Stomach (tissue), 9 donors: ENCODE measurements around the gene IL18BP. TPM values are rescaled to one million over a fixed set of nuclear protein-coding genes. Genes with fewer than 3 reads are reported as not detected.

Experiments used
- DNase-seq, 2 donors: peaks; one replicate each; pipeline versions ENCODE4 v3.0.0 to v3.0.0-alpha.2; 2013 to 2019
- H3K27ac ChIP-seq, 5 donors: fragments of 200-600 bp in 4 of 5; sonication (generic) in 4 of 5; one replicate each; pipeline ENCODE4 v1.5.1; 2013 to 2019; ENCODE audit warnings: mild to moderate bottlenecking in 1 of 5, moderate library complexity in 1 of 5
- H3K27me3 ChIP-seq, 3 donors: fragments of 200-600 bp; sonication (generic); one replicate each; pipeline ENCODE4 v1.5.1; 2017 to 2019; ENCODE audit warnings: mixed run types in 1 of 3
- H3K36me3 ChIP-seq, 4 donors: fragments of 200-600 bp; sonication (generic); 1 replicate in 3 of 4; 2 replicates in 1 of 4; pipeline ENCODE4 v1.5.1; 2016 to 2019
- H3K4me1 ChIP-seq, 4 donors: fragments of 200-600 bp; sonication (generic); one replicate each; pipeline ENCODE4 v1.5.1; 2016 to 2019
- H3K4me3 ChIP-seq, 4 donors: fragments of 200-600 bp; sonication (generic) in 3 of 4; one replicate each; pipeline ENCODE4 v1.5.1; 2016 to 2019; ENCODE audit warnings: mild to moderate bottlenecking in 1 of 4
- H3K9me3 ChIP-seq, 4 donors: fragments of 200-600 bp; sonication (generic); one replicate each; pipeline ENCODE4 v1.5.1; 2016 to 2019
- EP300 ChIP-seq: sonication (generic); formaldehyde crosslinking; IDR thresholded peaks from one replicate; pipeline ENCODE4 v1.6.1; 2017; ENCODE audit warnings: antibody characterized with exemption
- POLR2A ChIP-seq, 4 donors: fragments of 450-650 bp; IDR thresholded peaks; one replicate each; pipeline ENCODE4 v1.6.1; 2016; ENCODE audit warnings: antibody characterized with exemption in 4 of 4, control low read depth in 2 of 4, mild to moderate bottlenecking in 1 of 4, moderate library complexity in 1 of 4
- POLR2AphosphoS5 ChIP-seq, 3 donors: sonication (generic); formaldehyde crosslinking; IDR thresholded peaks; one replicate each; pipeline ENCODE4 v1.6.1; 2016; ENCODE audit warnings: antibody characterized with exemption in 3 of 3
- WGBS, 5 donors: extraction: QIAGEN DNeasy Blood & Tissue Kit in 3 of 5; methylation state at CpG; one replicate each; pipeline versions ENCODE4 v1.1.5 to v1.1.7; 2013 to 2018; 5-methylcytosine and 5-hydroxymethylcytosine counted together
- intact Hi-C: fragments of 100-400 bp; cut with DNase I; formaldehyde crosslinking; loops from one replicate; pipeline ENCODE4 v1.15.1; 2023; ENCODE audit warnings: low total_unique reads
- polyA plus RNA-seq, 3 donors: library from polyadenylated mRNA; stranded (reverse); fragments of 200-250 nt; gene quantifications; one replicate each; pipeline ENCODE4 v1.2.3, GENCODE V29; 2013
- small RNA-seq, 4 donors: library from RNA; depleted of rRNA; stranded (forward); fragments of <200 nt; gene quantifications; one replicate each; pipeline ENCODE3, GENCODE V24; 2016
- total RNA-seq, 5 donors: library from RNA; depleted of rRNA; stranded (reverse); fragments of >200 nt; gene quantifications; one replicate each; pipeline versions ENCODE4 v1.1.0 to v1.2.3, GENCODE V29; 2014 to 2016
- TF ChIP-seq, protein P1 (sequence below), 7 experiments: fragments of 450-650 bp in 4 of 7; fragments of 200-600 bp in 3 of 7; sonication (generic) in 3 of 7; IDR thresholded peaks; one replicate each; pipeline ENCODE4 v1.5.1; 2016 to 2019; ENCODE audit warnings: antibody characterized with exemption in 7 of 7, control low read depth in 2 of 7, mild to moderate bottlenecking in 1 of 7
- donor health status: healthy with polysubstance abuse.
- donor health status: Bipolar disorder and iron deficiency.
- donor health status: healthy.

Gene IL18BP
- total and polyA plus RNA-seq, 8 donors = 2.0 to 14.8 (median 5.7) TPM

DNA sequence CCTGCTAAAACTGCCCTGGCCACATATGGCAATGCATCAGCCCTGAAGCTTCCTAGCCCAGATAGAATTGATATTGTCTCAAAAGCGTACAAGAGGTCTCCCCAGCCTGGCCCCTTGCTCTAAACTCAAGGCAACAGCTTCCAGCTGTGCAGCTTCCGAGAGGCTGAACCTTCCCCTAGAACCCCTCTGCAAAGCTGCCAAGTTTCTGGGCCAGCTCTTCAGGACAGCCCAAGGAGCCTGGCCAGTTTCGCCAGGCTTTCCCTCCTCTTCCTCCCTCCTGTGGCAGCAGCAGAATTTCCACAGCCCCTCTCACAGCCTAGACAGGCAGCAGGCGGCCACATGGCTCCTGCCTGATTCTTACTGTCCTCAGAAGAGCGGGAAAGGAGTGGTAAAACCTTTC, 47.1 kb downstream of the IL18BP start:
- H3K36me3 ChIP-seq = peaks cover 0 to 24% (median 3%) of the 10 kb centered on the region in 4 donors
- peaks cover 23 to 66% (median 40%) of the 10 kb centered on the region in 4 donors for H3K4me1 ChIP-seq
- no peaks in the 10 kb centered on the region for H3K9me3 ChIP-seq
- H3K27ac ChIP-seq = peak overlapping the region in 3 of 5 donors; percentile 1 to 72 (median 29)
- peak in 1 of 2 donors; percentile 69 for DNase-seq
- intact Hi-C loops = no loop called here
- H3K27me3 ChIP-seq = no peaks in the 10 kb centered on the region
- 65 to 85% (median 74%) methylated on average over 5 of the region's 5 CpGs for WGBS, 5 donors
- H3K4me3 ChIP-seq = no peak overlapping the region
- TF ChIP-seq EP300 (no peak), POLR2A (IDR thresholded peaks at IDR 0.05) (no peak), POLR2AphosphoS5 (IDR thresholded peaks at IDR 0.05) (no peak)
- TF ChIP-seq, protein P1, sequence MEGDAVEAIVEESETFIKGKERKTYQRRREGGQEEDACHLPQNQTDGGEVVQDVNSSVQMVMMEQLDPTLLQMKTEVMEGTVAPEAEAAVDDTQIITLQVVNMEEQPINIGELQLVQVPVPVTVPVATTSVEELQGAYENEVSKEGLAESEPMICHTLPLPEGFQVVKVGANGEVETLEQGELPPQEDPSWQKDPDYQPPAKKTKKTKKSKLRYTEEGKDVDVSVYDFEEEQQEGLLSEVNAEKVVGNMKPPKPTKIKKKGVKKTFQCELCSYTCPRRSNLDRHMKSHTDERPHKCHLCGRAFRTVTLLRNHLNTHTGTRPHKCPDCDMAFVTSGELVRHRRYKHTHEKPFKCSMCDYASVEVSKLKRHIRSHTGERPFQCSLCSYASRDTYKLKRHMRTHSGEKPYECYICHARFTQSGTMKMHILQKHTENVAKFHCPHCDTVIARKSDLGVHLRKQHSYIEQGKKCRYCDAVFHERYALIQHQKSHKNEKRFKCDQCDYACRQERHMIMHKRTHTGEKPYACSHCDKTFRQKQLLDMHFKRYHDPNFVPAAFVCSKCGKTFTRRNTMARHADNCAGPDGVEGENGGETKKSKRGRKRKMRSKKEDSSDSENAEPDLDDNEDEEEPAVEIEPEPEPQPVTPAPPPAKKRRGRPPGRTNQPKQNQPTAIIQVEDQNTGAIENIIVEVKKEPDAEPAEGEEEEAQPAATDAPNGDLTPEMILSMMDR (IDR thresholded peaks at IDR 0.05) = no peak

DNA sequence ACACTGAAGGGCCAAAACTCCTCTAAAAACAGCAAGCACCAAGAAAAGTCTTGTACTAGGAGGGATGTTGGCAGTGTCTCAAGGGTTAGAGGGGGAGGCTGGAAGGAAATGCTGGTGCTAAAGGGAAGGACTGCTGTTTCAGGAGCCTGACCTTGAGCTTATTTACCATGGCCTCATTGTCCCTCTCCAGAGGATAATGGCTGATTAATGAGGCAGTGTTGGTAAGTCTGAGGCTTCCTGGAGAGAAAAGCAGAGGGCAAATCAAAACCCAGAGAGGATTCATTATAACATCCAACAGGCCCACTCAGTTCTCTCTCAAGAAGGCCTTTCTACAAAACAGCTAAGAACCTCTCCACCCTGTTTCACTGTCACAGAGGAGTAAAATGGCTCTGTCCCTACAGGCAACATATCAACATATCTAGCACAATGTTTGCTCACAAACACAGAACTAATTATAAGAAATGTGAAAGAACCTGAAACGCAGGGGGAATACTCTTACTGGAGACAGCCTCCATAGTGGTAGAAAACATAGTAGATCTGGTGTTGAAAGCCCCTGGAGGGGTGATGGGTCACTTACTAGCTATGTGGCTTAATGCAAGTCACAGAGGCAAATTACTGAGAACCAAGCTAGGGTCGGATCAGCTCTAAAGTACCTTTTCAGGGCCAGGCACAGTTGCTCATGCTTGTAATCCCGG, 50.2 kb downstream of the IL18BP start:
- H3K27ac ChIP-seq = peak overlapping the region; percentile 21 to 66 (median 54)
- peak in 1 of 2 donors; percentile 70 for DNase-seq

More for the DNA sequence above, 50.2 kb downstream of the IL18BP start:
- Histone ChIP-seq H3K9me3 (no peaks in the 10 kb centered on the region), H3K4me1 (peaks cover 6 to 45% (median 19%) of the 10 kb centered on the region in 4 donors), H3K36me3 (peaks cover 3 to 29% (median 7%) of the 10 kb centered on the region in 4 donors), H3K27me3 (no peaks in the 10 kb centered on the region), H3K4me3 (no peak overlapping the region)
- TF ChIP-seq POLR2AphosphoS5 (IDR thresholded peaks at IDR 0.05) (no peak), EP300 (no peak), POLR2A (IDR thresholded peaks at IDR 0.05) (no peak)
- TF ChIP-seq, protein P1 (IDR thresholded peaks at IDR 0.05) = no peak
- 67 to 73% (median 72%) methylated on average over 3 of the region's 3 CpGs for WGBS, 5 donors
- intact Hi-C loops = no loop called here

Small RNAs within 50 kb of the gene (small RNA-seq; reads per million reads assigned to genes)
- gene RNU6-72P = 0 reads per million in 4 donors

Other genes with a start within 250 kb of the IL18BP start
- gene DEFB108B, start 165.7 kb upstream of the IL18BP start, total RNA-seq = not detected
- gene DEFB108B, start 165.7 kb upstream of the IL18BP start, polyA plus RNA-seq = not detected
- not detected for gene DEFB131B, start 120.5 kb upstream of the IL18BP start, total RNA-seq
- not detected for gene DEFB131B, start 120.5 kb upstream of the IL18BP start, polyA plus RNA-seq
- 10 to 100 TPM in 2 of 5 donors, 1 to 10 TPM in 1, not detected in 2; 4.5 to 17.4 (median 16.7) TPM for gene XNDC1N, start 70.3 kb upstream of the IL18BP start, total RNA-seq
- gene XNDC1N, start 70.3 kb upstream of the IL18BP start, polyA plus RNA-seq = 1 to 10 TPM; 2.7 to 2.9 (median 2.8) TPM
- gene RNF121, start 69.9 kb upstream of the IL18BP start, total RNA-seq = 100 to 1,000 TPM in 1 of 5 donors, 10 to 100 TPM in 4; 13.0 to 363 (median 24.3) TPM
- gene RNF121, start 69.9 kb upstream of the IL18BP start, polyA plus RNA-seq = 10 to 100 TPM; 10.0 to 17.7 (median 12.1) TPM
- gene NUMA1, start 81.6 kb downstream of the IL18BP start, total RNA-seq = 100 to 1,000 TPM; 161 to 619 (median 285) TPM
- 100 to 1,000 TPM in 1 of 3 donors, 10 to 100 TPM in 2; 84.2 to 115 (median 92.1) TPM for gene NUMA1, start 81.6 kb downstream of the IL18BP start, polyA plus RNA-seq
- 1 to 10 TPM in 2 of 5 donors, not detected in 3; 2.0 to 4.8 TPM for gene LRRC51, start 81.9 kb downstream of the IL18BP start, total RNA-seq
- 1 to 10 TPM; 5.8 to 7.9 (median 6.8) TPM for gene LRRC51, start 81.9 kb downstream of the IL18BP start, polyA plus RNA-seq
- 100 to 1,000 TPM in 2 of 5 donors, 10 to 100 TPM in 2, 1 to 10 TPM in 1; 3.5 to 121 (median 88.4) TPM for gene LAMTOR1, start 104.4 kb downstream of the IL18BP start, total RNA-seq
- 100 to 1,000 TPM in 2 of 3 donors, 10 to 100 TPM in 1; 88.6 to 159 (median 153) TPM for gene LAMTOR1, start 104.4 kb downstream of the IL18BP start, polyA plus RNA-seq
- gene TOMT, start 107.0 kb downstream of the IL18BP start, total RNA-seq = not detected
- gene TOMT, start 107.0 kb downstream of the IL18BP start, polyA plus RNA-seq = not detected
- 10 to 100 TPM; 13.3 to 74.1 (median 17.0) TPM for gene ANAPC15, start 113.8 kb downstream of the IL18BP start, total RNA-seq
- 10 to 100 TPM; 56.4 to 79.1 (median 74.8) TPM for gene ANAPC15, start 113.8 kb downstream of the IL18BP start, polyA plus RNA-seq
- gene FOLR3, start 136.8 kb downstream of the IL18BP start, total RNA-seq = 10 to 100 TPM in 1 of 5 donors, not detected in 4; 36.8 TPM
- under 1 TPM in 2 of 3 donors, not detected in 1; 0.15 to 0.62 TPM for gene FOLR3, start 136.8 kb downstream of the IL18BP start, polyA plus RNA-seq
- gene FOLR1, start 193.2 kb downstream of the IL18BP start, total RNA-seq = 10 to 100 TPM in 1 of 5 donors, under 1 TPM in 1, not detected in 3; 0.55 to 22.6 TPM
- 10 to 100 TPM in 1 of 3 donors, 1 to 10 TPM in 2; 4.1 to 20.9 (median 6.1) TPM for gene FOLR1, start 193.2 kb downstream of the IL18BP start, polyA plus RNA-seq
- gene FOLR2, start 217.9 kb downstream of the IL18BP start, total RNA-seq = 10 to 100 TPM in 2 of 5 donors, 1 to 10 TPM in 3; 1.8 to 28.6 (median 9.6) TPM
- 10 to 100 TPM in 1 of 3 donors, 1 to 10 TPM in 2; 3.2 to 14.8 (median 9.0) TPM for gene FOLR2, start 217.9 kb downstream of the IL18BP start, polyA plus RNA-seq
- gene INPPL1, start 225.9 kb downstream of the IL18BP start, total RNA-seq = 100 to 1,000 TPM in 4 of 5 donors, 10 to 100 TPM in 1; 40.2 to 226 (median 153) TPM
- 10 to 100 TPM; 20.9 to 63.1 (median 51.2) TPM for gene INPPL1, start 225.9 kb downstream of the IL18BP start, polyA plus RNA-seq
- not detected for gene PHOX2A, start 245.3 kb downstream of the IL18BP start, total RNA-seq
- under 1 TPM in 1 of 3 donors, not detected in 2; 0.53 TPM for gene PHOX2A, start 245.3 kb downstream of the IL18BP start, polyA plus RNA-seq